ENCODE data around the gene E2F1.
A peak's percentile ranks its signal among the peaks of the same experiment; 100 is the strongest.

The E2F1 gene

GRCh38 chr20:33687370-33687915 lies 1.3 kb upstream of the E2F1 start:
- no peak for DNase-seq

- no peak for DNase-seq
Observed at GRCh38 chr20:33686984-33687366, 790 bp upstream of the E2F1 start.

GRCh38 chr20:33685328-33686099 lies 671 bp downstream of the E2F1 start:
- no peak for DNase-seq

GRCh38 chr20:33684533-33685327 lies 1.5 kb downstream of the E2F1 start:
- no peak for DNase-seq

- no peak for DNase-seq
Observed at GRCh38 chr20:33681728-33682353, 4.3 kb downstream of the E2F1 start.

GRCh38 chr20:33681288-33681687 lies 4.9 kb downstream of the E2F1 start:
- DNase-seq: no peak

- DNase-seq: peak; percentile 34
Observed at GRCh38 chr20:33680686-33681085, 5.5 kb downstream of the E2F1 start.

- no peak for DNase-seq
Observed at GRCh38 chr20:33679758-33680485, 6.3 kb downstream of the E2F1 start.

GRCh38 chr20:33677991-33678702 lies 8.0 kb downstream of the E2F1 start:
- DNase-seq: no peak

- no peak for DNase-seq
Observed at GRCh38 chr20:33676652-33677645, 9.2 kb downstream of the E2F1 start.

- DNase-seq: no peak
Observed at GRCh38 chr20:33676121-33676520, 10.1 kb downstream of the E2F1 start.

- DNase-seq: no peak
Observed at GRCh38 chr20:33675136-33675959, 10.8 kb downstream of the E2F1 start.

- peak; percentile 72 for DNase-seq
Observed at GRCh38 chr20:33674294-33675135, 11.7 kb downstream of the E2F1 start, which contains the start of gene NECAB3. Gene NECAB3 (minus strand): TSS chr20:33674428. CDS start chr20:33674352, 76 bp downstream.

- DNase-seq: no peak
Observed at GRCh38 chr20:33673410-33674293, 12.5 kb downstream of the E2F1 start.

- no peak for DNase-seq
Observed at GRCh38 chr20:33673114-33673409, 13.1 kb downstream of the E2F1 start.

GRCh38 chr20:33672426-33673113 lies 13.6 kb downstream of the E2F1 start:
- DNase-seq: no peak

GRCh38 chr20:33671573-33672288 lies 14.5 kb downstream of the E2F1 start:
- no peak for DNase-seq

Data from fibroblast of skin of right quadriceps (primary cell).